ENCODE measurements around the gene ZBTB43. TPM values are rescaled to one million over a fixed set of nuclear protein-coding genes. Genes with fewer than 3 reads are reported as not detected.

The ZBTB43 gene
- total RNA-seq, 2 experiments from 2014 or later = 4.1 to 6.4 TPM

GRCh38 chr9:126761274-126761673 lies 43.6 kb upstream of the ZBTB43 start:
- ChIA-PET POLR2A (interaction anchor here (0.9 kb wide), 1 partner anchor 12 kb away, joined by 4 read pairs; no protein-coding TSS in a partner anchor), CTCF (ENCODE audit: unreplicated experiment) (no interaction called here)
- TF ChIP-seq CTCF (conservative IDR thresholded peaks at IDR 0.05; ENCODE audit: low read length) (no peak), EZH2phosphoT487 (IDR thresholded peaks at IDR 0.05; ENCODE audit: borderline replicate concordance, low read depth, low read length) (no peak)
- intact Hi-C loops (cut with micrococcal nuclease; ENCODE audit: unreplicated experiment) = no loop called here
- no TSS peak for BruUV-seq (replicated peaks)
- Histone ChIP-seq H3K4me2 (ENCODE audit: low read length) (no peak overlapping the region), H3K4me1 (ENCODE audit: insufficient read depth, low read length, poor library complexity, severe bottlenecking) (no peaks in the 10 kb centered on the region), H3K79me2 (ENCODE audit: insufficient read depth, low read depth, low read length) (no peaks in the 10 kb centered on the region), H3K9me3 (ENCODE audit: low read length) (no peaks in the 10 kb centered on the region), H3K27ac (ENCODE audit: low read depth, low read length, poor library complexity, severe bottlenecking) (no peak overlapping the region), H3K4me3 (ENCODE audit: low read depth, low read length, poor library complexity, severe bottlenecking) (no peak overlapping the region), H4K20me1 (ENCODE audit: insufficient read depth, low read length) (no peaks in the 10 kb centered on the region), H3K36me3 (ENCODE audit: insufficient read depth, low read length) (no peaks in the 10 kb centered on the region), H2AFZ (ENCODE audit: low read length) (no peak overlapping the region), H3K9me2 (ENCODE audit: insufficient read depth, low read length) (no peaks in the 10 kb centered on the region)
- no peak for DNase-seq (ENCODE audit: low spot score)

GRCh38 chr9:126763130-126763764 lies 41.6 kb upstream of the ZBTB43 start:
- no peak overlapping the region for H3K4me2 ChIP-seq (ENCODE audit: low read length)

More at GRCh38 chr9:126763130-126763764, 41.6 kb upstream of the ZBTB43 start:
- Histone ChIP-seq H3K9me3 (ENCODE audit: low read length) (no peaks in the 10 kb centered on the region), H4K20me1 (ENCODE audit: insufficient read depth, low read length) (no peaks in the 10 kb centered on the region), H3K79me2 (ENCODE audit: insufficient read depth, low read depth, low read length) (no peaks in the 10 kb centered on the region), H2AFZ (ENCODE audit: low read length) (peak overlapping the region; percentile 87), H3K9me2 (ENCODE audit: insufficient read depth, low read length) (no peaks in the 10 kb centered on the region), H3K27ac (ENCODE audit: low read depth, low read length, poor library complexity, severe bottlenecking) (no peak overlapping the region), H3K4me1 (ENCODE audit: insufficient read depth, low read length, poor library complexity, severe bottlenecking) (no peaks in the 10 kb centered on the region), H3K4me3 (ENCODE audit: low read depth, low read length, poor library complexity, severe bottlenecking) (no peak overlapping the region), H3K36me3 (ENCODE audit: insufficient read depth, low read length) (no peaks in the 10 kb centered on the region)
- ChIA-PET POLR2A (interaction anchor here (0.7 kb wide), 1 partner anchor 1698 kb away, joined by 3 read pairs; no protein-coding TSS in a partner anchor), CTCF (ENCODE audit: unreplicated experiment) (no interaction called here)
- peak; percentile 35 for DNase-seq (ENCODE audit: low spot score)
- intact Hi-C loops (cut with micrococcal nuclease; ENCODE audit: unreplicated experiment) = no loop called here
- TF ChIP-seq CTCF (conservative IDR thresholded peaks at IDR 0.05; ENCODE audit: low read length) (no peak), EZH2phosphoT487 (IDR thresholded peaks at IDR 0.05; ENCODE audit: borderline replicate concordance, low read depth, low read length) (no peak)
- no TSS peak for BruUV-seq (replicated peaks)

Data from OCI-LY7 (cell line).